Lower leg skin (tissue), 4 donors: ENCODE measurements around the gene BCL3. TPM values are rescaled to one million over a fixed set of nuclear protein-coding genes. Genes with fewer than 3 reads are reported as not detected.

Experiments
- DNase-seq, 2 donors: peaks; one replicate each; pipeline ENCODE4 v3.0.0-alpha.2; 2019; ENCODE audit warnings: low spot score in 2 of 2
- H3K4me3 ChIP-seq: fragments of 200-600 bp; sonication (generic); 2 replicates; pipeline ENCODE4 v1.5.1; 2017; ENCODE audit warnings: mild to moderate bottlenecking, low read depth; ENCODE audit not compliant: poor library complexity, severe bottlenecking
- CTCF ChIP-seq, 3 donors: fragments of 450-650 bp; IDR thresholded peaks; one replicate each; pipeline ENCODE4 v1.5.1; 2016; ENCODE audit warnings: antibody characterized with exemption in 3 of 3, mild to moderate bottlenecking in 3 of 3, moderate library complexity in 2 of 3
- POLR2A ChIP-seq, 2 donors: fragments of 450-650 bp; IDR thresholded peaks; one replicate each; pipeline ENCODE4 v1.6.1; 2016 to 2017; ENCODE audit warnings: antibody characterized with exemption in 2 of 2, mild to moderate bottlenecking in 1 of 2, moderate library complexity in 1 of 2
- WGBS, 2 donors: methylation state at CpG; one replicate each; pipeline ENCODE4 v1.1.5; 2018; 5-methylcytosine and 5-hydroxymethylcytosine counted together
- intact Hi-C: fragments of 100-400 bp; cut with DNase I; formaldehyde crosslinking; loops from one replicate; pipeline ENCODE4 v1.15.0; 2023; ENCODE audit warnings: low total_unique reads
- microRNA-seq, 2 donors: library from miRNA; unstranded; fragments of <30 nt; microRNA quantifications; one replicate each; pipeline ENCODE4, GENCODE V29; 2016; ENCODE audit warnings: borderline replicate concordance in 2 of 2, borderline number of aligned reads in 1 of 2
- total RNA-seq, 4 donors: library from RNA; depleted of rRNA; stranded (reverse); fragments of >200 nt; gene quantifications; one replicate each; pipeline ENCODE4 v1.1.0, GENCODE V29; 2016

BCL3 gene
- total RNA-seq, 4 donors from 2014 or later = 17.1 to 27.3 (median 19.0) TPM

- H3K4me3 ChIP-seq = no peak overlapping the region
- peak; percentile 65 to 89 for DNase-seq
- TF ChIP-seq CTCF (IDR thresholded peaks at IDR 0.05) = no peak
- no peak for TF ChIP-seq POLR2A (IDR thresholded peaks at IDR 0.05)
- WGBS, 2 donors = 52 to 64% methylated on average over 4 to 5 of the region's 5 CpGs
- intact Hi-C loops = no loop called here
Observed at GRCh38 chr19:44807162-44807561, 58.7 kb downstream of the BCL3 start.

- no peak for DNase-seq
- H3K4me3 ChIP-seq = no peak overlapping the region
- TF ChIP-seq CTCF (IDR thresholded peaks at IDR 0.05) (no peak), POLR2A (IDR thresholded peaks at IDR 0.05) (no peak)
- intact Hi-C loops = no loop called here
- 28 to 32% methylated on average over 13 to 14 of the region's 14 CpGs for WGBS, 2 donors
Observed at GRCh38 chr19:44807652-44808462, 59.3 kb downstream of the BCL3 start.

GRCh38 chr19:44808463-44809371 lies 60.2 kb downstream of the BCL3 start, which contains the start of gene BCAM:
BCAM (plus strand) TSS chr19:44809103; CDS start chr19:44809125, 22 bp downstream.
- no peak for TF ChIP-seq CTCF (IDR thresholded peaks at IDR 0.05)
- no peak for TF ChIP-seq POLR2A (IDR thresholded peaks at IDR 0.05)
- 3 to 10% methylated on average over 18 to 45 of the region's 59 CpGs for WGBS, 2 donors
- DNase-seq = peak in 1 of 2 donors; percentile 93
- intact Hi-C loops = no loop called here
- peak within 1 kb of the TSS; percentile 26 for H3K4me3 ChIP-seq

Small RNA genes within 50 kb of the gene (microRNA-seq; reads per million reads assigned to microRNA genes)
- gene MIR8085 = 0 reads per million in 2 donors

Other genes starting within 250 kb of the BCL3 start
- 10 to 100 TPM in 3 of 4 donors, 1 to 10 TPM in 1; 9.1 to 48.2 (median 12.0) TPM for gene ZNF180, start 248.2 kb upstream of the BCL3 start, total RNA-seq
- gene CEACAM20, start 219.0 kb upstream of the BCL3 start, total RNA-seq = not detected
- not detected for gene IGSF23, start 135.1 kb upstream of the BCL3 start, total RNA-seq
- gene PVR, start 104.8 kb upstream of the BCL3 start, total RNA-seq = 10 to 100 TPM in 3 of 4 donors, 1 to 10 TPM in 1; 9.9 to 14.3 (median 12.1) TPM
- gene CEACAM19, start 77.2 kb upstream of the BCL3 start, total RNA-seq = 10 to 100 TPM in 1 of 4 donors, 1 to 10 TPM in 3; 5.4 to 10.2 (median 8.0) TPM
- not detected for gene CEACAM16, start 49.6 kb upstream of the BCL3 start, total RNA-seq
- gene CBLC, start 29.2 kb downstream of the BCL3 start, total RNA-seq = 10 to 100 TPM; 64.3 to 87.0 (median 75.6) TPM
- gene BCAM, start 60.4 kb downstream of the BCL3 start, total RNA-seq = 10 to 100 TPM; 32.3 to 73.5 (median 58.0) TPM
- gene NECTIN2, start 97.6 kb downstream of the BCL3 start, total RNA-seq = 10 to 100 TPM; 75.2 to 91.1 (median 82.4) TPM
- gene TOMM40, start 142.5 kb downstream of the BCL3 start, total RNA-seq = 10 to 100 TPM; 32.5 to 52.3 (median 46.4) TPM
- 100 to 1,000 TPM; 511 to 997 (median 747) TPM for gene APOE, start 157.1 kb downstream of the BCL3 start, total RNA-seq
- 10 to 100 TPM; 17.1 to 35.5 (median 28.8) TPM for gene APOC1, start 165.9 kb downstream of the BCL3 start, total RNA-seq
- gene APOC4, start 193.5 kb downstream of the BCL3 start, total RNA-seq = not detected
- 1 to 10 TPM; 1.6 to 4.3 (median 2.8) TPM for gene APOC2, start 197.3 kb downstream of the BCL3 start, total RNA-seq
- gene CLPTM1, start 206.7 kb downstream of the BCL3 start, total RNA-seq = 100 to 1,000 TPM in 1 of 4 donors, 10 to 100 TPM in 3; 78.5 to 103 (median 94.2) TPM